Measurements from ENCODE around the gene RECQL5.

DNA sequence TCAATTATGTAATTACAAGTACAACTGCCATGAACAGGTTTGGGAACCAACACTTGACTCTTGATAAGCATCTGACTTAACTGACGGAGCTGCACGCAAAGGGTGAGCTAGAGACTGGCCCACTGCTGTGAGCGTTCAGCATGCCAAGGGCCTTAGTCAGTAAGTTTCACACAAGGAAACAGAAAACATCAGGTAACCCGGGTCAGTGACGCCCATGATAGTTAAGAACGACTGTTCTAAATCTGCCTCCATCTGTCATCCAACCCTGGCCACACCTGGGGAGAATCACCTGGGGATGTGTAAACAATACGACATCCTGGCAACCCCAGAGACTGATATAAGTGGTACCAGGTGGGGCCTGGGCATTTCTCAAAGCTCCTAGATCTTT, 21.5 kb downstream of the RECQL5 start:
- TF ChIP-seq POLR2AphosphoS5 (IDR thresholded peaks at IDR 0.05; ENCODE audit: low read depth, low read length) = no peak
- no peak for TF ChIP-seq POLR2A (IDR thresholded peaks at IDR 0.05; ENCODE audit: low read depth, low read length)
- no peak for TF ChIP-seq TAF1 (IDR thresholded peaks at IDR 0.05; ENCODE audit: borderline replicate concordance, low read depth, low read length)

Measured in GM12892 (cell line).